ENCODE measurements around the gene EPAS1.

Gene EPAS1

DNA sequence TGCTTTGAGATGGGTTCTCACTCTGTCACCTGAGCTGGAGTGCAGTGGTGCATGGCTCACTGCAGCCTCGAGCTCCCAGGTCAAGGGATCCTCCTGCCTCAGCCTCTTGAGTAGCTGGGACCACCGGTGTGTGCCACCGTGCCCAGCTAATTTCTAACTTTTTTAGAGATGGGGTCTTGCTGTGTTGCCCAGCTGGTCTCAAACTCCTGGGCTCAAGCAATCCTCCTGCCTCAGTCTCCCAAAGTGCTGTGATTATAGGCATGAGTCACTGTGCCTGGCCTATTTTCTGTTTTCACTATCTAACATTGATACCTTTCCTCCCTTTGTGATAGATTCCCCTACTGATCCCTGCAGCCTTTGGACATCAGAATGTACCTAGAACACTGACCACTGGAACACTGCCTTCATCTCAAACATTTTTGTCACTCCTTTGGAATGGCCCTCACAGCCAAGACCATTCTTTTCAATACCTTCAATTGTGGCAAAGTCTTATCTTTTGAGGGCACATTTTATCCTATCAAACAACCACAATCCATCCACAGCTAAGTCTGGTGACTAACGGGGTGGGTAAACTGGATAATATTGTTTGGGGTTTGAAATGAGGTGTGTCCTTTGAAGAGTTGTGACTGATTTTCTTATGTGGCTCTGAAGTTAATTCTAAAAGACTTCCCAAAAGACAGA lies 43.7 kb downstream of the EPAS1 start:
- DNase-seq: no peak

DNA sequence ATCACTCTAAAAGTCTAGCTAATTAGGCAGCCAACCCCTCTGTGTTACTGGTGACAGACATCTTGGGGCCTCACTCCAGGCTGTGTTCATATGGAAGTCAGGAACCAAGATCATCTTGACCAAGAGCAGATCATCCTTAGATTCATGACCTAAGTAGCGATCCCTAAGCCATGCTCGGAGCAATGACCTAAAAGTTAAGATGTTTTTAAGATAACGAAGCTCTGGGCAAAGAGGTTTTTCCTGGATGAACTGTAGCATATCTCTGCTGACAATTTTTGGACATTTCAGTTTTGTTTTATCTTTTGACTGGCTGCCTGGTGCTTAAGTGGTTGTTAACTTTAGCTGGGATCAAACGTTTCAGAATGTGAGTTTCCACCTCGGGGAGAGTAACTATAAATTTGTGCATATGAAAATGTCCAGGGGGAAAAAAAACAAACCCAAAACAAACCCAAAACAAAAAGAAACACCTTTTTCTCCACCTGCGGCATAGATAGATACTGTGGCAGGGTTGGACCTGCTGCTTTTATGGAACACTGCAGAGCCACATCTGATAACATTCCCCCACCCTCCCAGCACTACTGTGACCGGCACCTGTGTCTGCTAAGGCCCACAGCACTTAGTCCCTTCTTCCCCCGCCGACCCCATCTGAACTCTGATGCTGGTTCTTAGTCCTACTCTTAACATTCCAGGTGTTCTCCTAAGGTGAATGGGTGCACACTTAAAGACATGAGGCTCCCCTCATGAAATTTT lies 45.5 kb downstream of the EPAS1 start:
- no peak for DNase-seq

DNA sequence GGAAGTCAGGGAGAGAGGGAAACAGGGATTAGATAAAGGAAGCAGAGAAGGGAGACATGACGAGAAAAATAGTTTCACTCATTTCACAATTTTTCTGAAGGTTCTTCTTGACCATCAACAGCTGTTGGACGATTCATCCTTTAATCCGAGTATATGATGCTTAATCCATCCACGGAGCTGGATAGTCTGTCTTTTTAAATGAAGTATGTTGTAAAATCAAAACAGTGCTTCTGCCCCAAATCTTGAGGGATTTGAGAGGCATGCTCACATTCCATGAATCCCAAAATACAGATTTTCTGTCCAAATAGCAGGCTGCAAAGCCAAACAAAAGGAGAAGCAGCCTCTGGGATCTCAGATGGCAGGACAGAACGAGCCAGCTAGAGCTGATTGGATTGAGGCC lies 47.5 kb downstream of the EPAS1 start:
- no peak for DNase-seq

DNA sequence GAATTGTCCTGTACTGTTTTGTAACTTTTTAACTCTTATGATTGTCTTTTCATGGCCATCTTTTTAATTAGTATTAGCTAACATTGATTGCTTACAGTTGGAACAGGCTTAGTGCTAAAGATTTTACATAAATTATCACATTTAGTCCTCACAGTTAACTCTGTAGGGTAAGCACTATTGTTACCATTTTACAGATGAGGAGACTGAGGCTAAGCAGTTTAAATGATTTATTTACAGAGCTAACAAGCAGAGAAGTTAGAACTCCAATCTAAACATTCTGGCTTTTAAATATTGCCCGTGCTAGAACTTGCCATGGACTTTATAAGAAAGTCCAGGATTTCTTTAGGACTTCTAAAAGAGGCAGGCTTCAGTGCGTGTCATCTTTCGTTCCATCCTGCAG lies 48.6 kb downstream of the EPAS1 start:
- DNase-seq: no peak

DNA sequence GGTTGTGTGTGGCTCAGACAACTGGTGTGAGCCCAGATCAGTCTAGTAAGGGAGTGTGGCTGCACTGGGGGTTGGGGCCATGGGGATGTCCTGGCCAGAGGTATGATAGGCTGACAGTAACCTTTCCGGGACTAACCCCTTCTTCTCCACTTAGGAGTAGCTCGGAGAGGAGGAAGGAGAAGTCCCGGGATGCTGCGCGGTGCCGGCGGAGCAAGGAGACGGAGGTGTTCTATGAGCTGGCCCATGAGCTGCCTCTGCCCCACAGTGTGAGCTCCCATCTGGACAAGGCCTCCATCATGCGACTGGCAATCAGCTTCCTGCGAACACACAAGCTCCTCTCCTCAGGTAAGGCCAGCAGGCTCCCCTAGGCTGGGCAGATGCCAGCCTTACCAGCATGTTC lies 49.5 kb downstream of the EPAS1 start:
- DNase-seq: no peak

DNA sequence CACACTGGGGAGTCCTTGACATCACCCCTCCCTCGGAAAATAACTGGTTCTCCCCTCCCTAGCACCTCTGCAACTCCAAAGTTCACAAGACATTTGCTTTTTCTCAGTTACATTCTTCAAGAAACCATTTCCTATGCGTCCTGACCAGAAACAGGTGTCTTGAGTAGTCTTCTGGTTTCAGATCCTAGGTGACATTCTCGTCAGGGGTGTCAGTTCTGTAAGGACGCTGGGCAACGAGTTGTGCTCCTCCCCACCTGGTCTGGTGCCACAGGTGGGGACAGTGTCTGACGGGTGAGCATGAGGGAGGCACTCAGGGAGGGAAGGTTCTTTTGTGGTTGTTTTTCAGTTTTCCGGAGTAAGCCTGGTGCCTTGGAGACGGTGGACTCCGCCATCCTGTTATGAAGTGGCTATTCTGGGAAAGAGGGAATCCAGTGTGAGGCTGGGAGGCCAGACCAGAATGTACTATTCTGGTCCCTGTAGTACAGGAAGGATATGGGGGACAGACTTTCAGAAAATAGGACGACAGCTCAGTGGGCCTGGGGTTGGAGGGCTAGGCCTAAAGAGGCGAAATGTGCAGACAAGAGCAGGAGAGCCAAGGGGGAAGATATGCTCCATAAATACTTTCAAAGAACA lies 50.6 kb downstream of the EPAS1 start:
- no peak for DNase-seq

DNA sequence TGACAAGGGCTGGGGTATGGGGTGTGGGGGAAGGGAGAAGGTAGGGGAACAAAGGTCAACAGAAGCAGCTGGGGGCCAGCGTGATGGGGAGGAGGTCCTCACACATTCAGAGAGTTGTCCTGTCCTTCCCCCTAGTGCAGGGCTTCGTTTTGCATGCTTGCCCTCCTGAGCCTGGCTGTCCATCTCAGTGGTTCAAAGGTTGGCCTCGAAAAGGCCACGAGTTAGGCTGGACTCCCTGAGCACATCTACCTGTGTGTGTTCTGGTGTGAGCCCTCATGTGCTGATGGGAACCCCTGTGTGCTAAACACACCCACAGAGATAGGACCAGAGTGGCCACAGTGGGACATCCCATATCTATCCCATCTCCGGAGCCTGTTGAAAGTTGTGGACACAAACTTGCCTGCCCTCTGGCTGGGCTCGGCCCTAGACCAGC lies 51.9 kb downstream of the EPAS1 start:
- DNase-seq: no peak

DNA sequence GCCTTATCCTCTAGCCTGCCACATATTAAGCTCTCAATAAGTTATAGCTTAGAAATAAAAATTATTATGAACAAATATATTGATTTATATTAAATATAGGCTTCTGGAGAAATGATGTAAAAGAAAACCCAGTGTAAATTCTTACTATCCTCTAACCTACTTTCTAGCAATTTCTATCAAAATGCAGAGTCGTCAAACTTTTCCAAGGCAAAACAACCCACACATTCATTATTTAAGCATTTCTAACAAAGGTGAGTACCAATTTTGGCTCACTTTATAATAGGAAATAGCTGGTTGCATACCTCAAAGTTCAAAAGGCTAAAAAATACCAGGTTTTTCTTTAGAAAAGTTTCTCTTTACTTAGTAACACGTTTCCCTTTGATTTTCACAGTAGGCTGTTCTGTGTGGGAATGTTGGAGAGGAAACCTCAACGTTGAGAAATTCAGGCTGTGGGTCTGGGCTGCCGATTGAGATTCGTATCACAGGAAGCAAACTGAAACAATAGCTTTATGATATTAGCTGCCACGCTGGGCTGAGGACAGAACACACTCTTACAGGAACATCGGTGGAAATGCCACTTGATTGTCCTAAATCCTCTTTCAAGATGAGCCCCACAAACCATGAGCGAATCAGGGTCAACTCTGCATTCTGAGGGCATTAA lies 53.0 kb downstream of the EPAS1 start:
- no peak for DNase-seq

DNA sequence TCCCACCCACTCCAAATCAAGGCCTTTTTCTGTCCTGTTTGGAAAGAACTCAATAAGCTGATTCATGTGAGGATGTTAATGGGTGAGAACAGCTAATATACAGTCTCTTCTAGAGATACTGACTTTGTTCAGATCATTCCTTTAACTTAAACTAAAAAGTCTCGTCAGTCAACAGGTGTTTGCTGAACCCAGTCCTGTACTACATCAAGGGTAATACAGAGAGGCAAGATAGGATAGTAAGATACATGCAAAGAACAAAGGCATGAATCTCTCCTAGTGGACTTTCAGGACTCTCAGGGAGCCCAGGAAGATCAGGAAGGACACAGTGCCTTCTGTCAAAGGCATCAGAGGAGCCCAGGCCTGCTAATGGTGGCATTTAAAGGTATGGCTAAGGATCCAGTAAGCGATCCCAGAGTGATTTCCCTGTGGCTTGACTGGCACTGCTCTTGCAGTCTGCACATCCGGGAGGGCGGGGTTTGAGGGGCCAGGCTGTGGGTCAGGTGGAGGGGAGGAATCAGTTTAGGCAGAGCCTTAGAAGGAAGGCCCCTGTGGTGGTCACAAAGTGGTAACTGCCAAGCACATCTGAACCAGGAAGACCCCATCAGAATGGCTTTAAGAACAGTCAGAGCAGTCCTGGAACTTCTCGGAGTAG lies 54.0 kb downstream of the EPAS1 start:
- no peak for DNase-seq

DNA sequence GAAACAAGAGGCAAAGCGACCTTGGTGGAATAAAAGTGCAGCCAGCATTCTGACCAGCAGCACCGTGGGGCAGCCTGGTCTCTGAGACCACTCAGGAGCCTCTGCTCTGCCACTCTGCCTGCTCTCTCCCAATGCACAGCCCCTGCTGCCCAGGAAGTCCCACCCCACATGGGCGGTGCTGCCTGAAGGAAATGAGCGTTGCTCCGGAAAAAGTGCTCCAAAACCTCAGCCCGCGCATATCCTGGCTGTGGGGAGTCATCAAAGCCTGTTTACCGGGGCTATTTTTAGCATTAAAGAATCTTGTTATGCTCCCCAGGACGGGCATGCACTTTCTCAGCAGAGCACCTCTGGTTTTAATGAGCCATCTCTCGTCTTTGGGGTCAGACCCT lies 54.5 kb downstream of the EPAS1 start:
- no peak for DNase-seq

DNA sequence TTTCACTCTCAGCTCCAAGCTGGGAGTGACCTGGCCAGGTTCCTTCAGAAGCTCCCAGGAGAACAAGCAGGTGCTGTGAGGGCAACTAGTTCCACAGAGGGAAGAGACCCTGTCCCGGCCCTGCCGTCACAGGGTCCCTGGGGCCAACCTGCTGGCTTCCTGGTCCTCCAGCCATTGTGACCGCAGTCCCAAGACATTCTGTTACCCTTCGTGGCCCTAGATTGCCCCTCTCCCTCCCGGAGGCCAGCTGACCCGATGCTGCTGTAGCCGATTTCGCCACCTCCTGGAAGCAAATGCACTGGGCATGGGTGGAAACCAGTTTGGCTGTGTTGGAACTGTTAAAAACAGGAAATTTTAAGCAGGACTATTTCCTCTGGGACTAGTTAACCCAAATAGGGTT lies 55.4 kb downstream of the EPAS1 start:
- no peak for DNase-seq

DNA sequence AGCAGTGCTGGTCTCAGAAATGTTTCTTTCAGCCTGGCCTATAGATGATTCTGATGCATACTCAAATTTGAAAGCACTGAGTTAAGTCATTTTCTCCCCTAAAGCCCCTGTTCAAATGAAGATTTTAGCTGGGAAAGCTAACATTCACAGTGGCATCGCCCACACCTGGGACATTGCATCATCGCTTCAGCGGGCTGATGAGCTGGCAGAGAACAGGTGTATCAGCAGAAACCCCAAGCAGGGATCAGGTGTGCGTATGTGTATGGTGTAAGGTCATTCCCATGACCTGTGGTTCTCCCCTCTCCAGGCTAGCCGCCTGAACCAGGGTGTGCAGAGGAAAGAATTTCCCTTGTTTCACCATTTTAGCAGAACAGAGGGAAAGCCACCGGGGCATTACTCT lies 56.3 kb downstream of the EPAS1 start:
- no peak for DNase-seq

DNA sequence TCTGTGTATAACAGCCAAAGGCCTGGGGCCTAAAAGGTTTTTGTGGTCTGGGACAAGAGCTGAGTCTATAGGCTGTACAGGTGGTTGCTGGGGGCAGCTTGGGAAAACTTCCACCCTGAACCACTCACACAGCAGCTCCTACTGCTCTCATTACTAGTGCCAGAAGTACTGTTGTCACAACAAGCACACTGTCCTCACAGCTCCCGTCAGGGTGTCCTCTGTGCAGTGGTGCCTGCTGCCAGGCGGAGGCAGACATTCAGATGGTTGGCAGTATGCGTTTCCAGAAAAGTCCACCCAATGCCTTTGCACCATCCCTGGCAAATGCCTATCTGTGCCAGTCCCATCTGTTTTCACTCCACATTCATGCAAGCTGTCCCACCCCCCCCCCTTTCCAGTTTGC lies 58.5 kb downstream of the EPAS1 start:
- no peak for DNase-seq

DNA sequence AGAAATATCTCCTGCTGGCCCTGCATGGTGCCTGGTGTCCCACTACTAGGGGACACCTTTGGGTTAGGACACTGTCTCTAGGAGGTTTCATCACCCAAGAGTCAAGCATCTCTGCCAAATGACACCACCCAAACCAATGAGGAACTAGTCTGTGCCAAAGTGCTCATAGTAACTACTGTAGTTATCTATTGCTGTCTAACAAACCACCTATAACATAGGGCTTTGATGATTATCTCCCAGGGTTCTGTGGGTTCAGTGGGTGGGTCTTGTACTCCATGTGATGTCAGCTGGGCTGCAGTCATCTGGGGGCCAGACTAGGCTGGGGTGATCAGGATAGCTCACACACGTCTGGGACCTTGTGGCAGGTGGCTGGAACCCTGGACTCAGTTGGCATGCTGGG lies 59.8 kb downstream of the EPAS1 start:
- DNase-seq: no peak

DNA sequence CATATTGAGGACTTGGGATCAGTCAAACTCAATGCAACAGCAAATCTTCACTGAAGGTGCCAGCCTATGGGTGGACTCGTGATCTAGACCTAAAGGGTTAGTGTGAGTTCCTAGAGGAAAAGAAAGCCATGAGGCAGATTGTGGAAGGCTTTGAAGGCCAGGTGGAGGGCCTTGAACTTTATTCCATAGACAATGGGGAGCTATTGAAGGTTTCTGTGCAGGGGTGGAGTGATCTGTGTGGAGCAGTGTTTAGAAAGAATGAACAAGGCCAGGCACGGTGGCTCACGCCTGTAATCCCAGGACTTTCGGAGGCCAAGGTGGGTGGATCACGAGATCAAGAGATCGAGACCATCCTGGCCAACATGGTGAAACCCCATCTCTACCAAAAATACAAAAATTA lies 61.5 kb downstream of the EPAS1 start:
- DNase-seq: no peak

DNA sequence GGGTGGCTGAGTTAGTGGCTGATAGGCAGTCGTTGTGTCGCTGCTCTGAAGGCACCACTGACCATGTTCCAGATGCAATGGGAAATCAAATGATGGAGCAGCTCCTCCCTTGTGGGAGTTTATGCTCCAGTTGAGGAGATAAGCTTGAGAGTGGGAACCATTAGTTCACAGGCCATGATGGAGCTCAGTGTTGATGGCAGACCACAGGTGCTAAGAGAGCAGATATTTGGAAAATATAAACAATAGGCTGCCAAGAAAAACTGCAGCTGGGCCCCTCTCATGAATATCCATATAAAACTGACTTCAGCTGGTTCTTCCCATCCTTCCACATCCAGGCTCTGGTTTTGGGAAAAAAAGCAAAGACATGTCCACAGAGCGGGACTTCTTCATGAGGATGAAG lies 63.1 kb downstream of the EPAS1 start:
- DNase-seq: no peak

DNA sequence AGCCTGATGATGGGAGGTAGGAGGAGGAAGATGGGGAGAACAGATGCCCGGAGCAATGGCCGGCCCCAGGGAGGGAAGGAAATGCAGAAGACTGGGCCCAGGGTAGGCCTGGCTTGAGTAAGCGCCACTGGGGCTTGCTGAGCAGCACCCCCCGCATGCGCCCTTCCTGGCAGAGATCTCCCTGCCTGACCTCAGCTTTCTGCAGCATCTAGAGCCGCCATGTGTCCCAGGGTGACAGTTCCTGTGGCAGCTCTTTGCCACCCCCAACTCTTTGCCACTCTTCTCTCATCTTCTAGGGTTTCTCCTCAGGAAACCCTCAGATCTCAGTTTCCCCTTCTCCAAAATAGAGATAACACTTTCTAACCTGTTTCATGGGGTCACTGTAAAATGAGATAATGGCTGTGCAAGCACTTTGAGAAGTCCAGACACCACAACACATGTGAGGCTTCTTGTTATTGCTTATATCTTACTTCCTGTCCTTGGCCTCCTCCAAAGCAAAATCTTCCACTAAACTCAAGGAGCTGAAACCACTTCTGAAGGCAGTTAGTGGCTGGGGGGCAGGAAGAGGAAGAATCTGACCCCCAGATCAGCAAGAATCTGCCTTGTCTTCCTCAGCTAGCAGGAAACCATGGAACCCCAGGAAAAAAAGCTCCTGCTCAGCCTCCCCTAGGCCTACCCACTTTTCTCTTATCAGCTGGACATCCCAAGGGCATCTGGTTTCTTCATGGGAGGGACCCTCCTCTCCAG lies 64.9 kb downstream of the EPAS1 start:
- DNase-seq: no peak

DNA sequence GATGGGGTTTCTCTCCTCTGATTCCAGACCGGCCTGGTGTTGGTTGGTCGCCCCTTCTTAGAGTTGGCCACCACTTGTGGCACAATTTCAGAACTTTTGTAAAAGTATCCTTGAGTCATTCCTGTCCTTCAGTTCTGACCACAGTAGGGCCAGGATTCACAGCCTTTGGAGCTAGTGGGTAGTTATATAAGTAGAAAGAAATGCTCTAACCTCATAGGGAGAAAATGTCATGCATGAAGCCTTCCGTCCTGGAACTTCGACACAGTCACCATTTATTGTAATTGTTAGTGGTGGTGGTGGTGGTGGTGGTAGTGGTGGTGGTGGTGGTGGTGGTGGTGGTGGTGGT lies 65.4 kb downstream of the EPAS1 start:
- DNase-seq: no peak

DNA sequence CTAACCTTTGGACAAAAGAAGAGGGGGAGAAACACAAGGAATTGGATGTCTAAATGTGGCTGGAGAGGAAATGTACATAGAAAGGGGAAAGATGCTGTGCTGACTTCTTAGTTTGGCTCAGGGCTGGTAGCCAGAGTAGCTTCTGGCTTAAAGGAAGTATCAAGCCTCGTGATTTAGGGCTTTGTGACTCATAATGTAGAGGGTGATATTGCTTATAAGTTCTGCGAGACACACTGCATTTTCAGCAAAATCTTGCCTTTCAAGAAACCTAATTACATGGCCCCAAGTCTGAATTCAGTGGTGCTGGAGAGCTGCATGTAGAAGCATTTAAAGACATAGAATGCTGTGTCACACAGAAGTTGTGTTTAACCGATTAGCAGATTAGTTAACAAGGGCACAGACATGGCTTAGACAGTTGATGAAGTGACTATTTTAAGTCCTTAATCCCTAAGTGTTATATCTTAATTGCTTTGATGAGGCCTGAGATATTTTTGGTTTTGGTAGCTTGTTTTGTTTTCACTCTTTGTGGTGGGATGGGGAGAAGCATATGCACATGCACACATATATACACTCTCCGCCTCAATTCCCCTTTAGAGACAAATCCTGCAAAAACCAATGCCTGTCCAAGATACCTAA lies 66.4 kb downstream of the EPAS1 start:
- no peak for DNase-seq

DNA sequence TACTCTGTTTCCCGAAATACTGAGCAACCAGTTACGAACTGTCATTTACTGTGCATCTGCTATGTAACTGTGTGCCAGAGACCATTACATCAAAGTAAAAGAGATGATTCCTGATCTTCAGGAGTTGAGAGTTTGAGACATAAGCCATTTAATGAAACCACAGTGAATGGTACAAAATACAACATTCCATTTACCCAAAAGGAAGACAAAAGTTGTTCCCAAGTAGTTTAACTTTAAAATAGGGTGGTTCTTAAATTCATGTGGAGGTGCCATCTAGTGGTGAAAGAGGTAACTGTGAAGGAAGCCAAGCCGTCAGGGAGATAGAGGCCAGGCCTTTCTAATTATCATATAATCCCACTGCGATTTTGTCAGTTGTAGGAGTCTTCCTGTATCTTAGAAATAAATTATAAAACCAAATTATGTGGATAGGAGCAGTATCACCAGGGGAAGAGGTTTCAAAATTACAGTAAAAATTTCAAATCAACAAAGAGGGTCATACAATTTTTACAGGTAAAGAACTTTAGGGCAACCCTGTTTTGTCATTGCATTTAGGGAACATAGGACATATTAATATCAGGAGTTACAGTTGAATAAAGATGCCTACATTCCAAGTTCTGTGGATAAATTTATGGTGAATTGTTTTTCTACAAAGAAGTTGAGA lies 67.7 kb downstream of the EPAS1 start:
- DNase-seq: no peak

DNA sequence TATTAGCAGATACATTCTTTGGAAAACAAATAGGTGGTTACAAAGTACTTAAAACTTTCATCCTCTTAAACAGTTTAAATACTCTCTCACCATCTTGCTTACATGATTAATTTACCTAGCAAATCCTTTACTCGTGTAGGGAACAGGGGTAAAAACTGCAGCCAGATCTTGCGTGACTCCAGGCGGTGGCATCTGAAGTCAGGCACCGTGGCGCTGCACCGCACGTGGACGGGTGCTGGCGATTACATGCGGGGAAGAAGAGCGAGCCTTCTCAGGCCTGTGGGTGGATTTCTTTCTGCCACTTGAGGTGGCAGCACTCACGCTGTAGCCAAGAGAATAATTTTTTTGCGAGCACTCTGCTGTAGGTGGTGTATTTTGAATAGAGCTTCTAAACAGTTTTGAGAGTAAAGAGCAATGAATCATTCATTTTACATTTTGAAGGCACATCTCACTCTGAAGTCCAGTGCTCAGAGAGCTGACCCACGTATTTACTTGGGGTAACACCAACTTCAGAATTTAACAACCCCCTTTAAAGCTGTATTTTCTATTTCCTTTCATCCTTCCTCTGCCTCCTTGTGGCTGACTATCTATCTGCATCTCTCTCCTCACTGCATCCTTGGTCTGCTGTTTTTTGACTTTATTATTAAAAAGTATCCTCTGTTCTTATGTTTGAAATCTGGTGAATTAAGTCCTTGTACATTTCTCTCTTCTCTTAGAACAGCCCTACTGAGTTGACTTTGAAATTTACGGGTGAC lies 68.9 kb downstream of the EPAS1 start:
- DNase-seq: no peak
